Panc1 (cell line): ENCODE data around the gene MSI2. TPM values are rescaled to one million over a fixed set of nuclear protein-coding genes. Genes with fewer than 3 reads are reported as not detected.
A peak's percentile ranks its signal among the peaks of the same experiment; 100 is the strongest.

Source experiments
- ATAC-seq: fragments of 200-7000 bp; cut with Tn5 transposase; 2 replicates; pipeline ENCODE4 v1.9.1; 2020; ENCODE audit warnings: mild to moderate bottlenecking, moderate library complexity
- BruUV-seq: library from RNA; stranded (reverse); fragments of 400-500 nt; replicated peaks from 2 replicates; lab custom pipeline; 2021; lab: Mats Ljungman, UMichigan
- CTCF ChIA-PET: fragments of 300-600 bp; sonication (Branson Sonifier 250); formaldehyde crosslinking; loops from one replicate; lab custom pipeline; 2022; ENCODE audit warnings: antibody characterized with exemption; lab: Charles Lee
- POLR2A ChIA-PET: fragments of 300-600 bp; sonication (Branson Sonifier 250); formaldehyde crosslinking; loops from one replicate; lab custom pipeline; 2022; ENCODE audit warnings: antibody characterized with exemption; lab: Charles Lee
- DNase-seq: peaks from one replicate; pipeline ENCODE4 v3.0.0-alpha.2; 2010; ENCODE audit warnings: low read depth, low spot score
- H3K27ac ChIP-seq: 2 replicates; pipeline ENCODE4 v1.5.1; 2011; ENCODE audit warnings: mild to moderate bottlenecking, low read length, inconsistent platforms
- H3K27me3 ChIP-seq: fragments of 200-500 bp; sonication (Bioruptor generic); 2 replicates; pipeline ENCODE4 v1.6.0; 2014; ENCODE audit warnings: low read length, inconsistent platforms; ENCODE audit not compliant: control insufficient read depth, insufficient read depth
- H3K36me3 ChIP-seq: fragments of 200-500 bp; sonication (Bioruptor generic); 2 replicates; pipeline ENCODE4 v1.5.1; 2014; ENCODE audit warnings: inconsistent platforms, mild to moderate bottlenecking, low read length, moderate library complexity; ENCODE audit not compliant: control insufficient read depth, insufficient read depth
- H3K4me1 ChIP-seq: 2 replicates; pipeline ENCODE4 v1.5.1; 2011; ENCODE audit warnings: inconsistent platforms, mild to moderate bottlenecking, low read length, moderate library complexity; ENCODE audit not compliant: control insufficient read depth, insufficient read depth
- H3K4me3 ChIP-seq, 2 experiments: 2 replicates each; pipeline ENCODE4 v1.5.1; 2011 to 2012; ENCODE audit warnings: low read depth in 2 of 2, low read length in 2 of 2, mild to moderate bottlenecking in 2 of 2, inconsistent platforms in 1 of 2, moderate library complexity in 1 of 2
- H3K9me3 ChIP-seq: fragments of 200-500 bp; sonication (Bioruptor generic); 2 replicates; pipeline ENCODE4 v1.5.1; 2014; ENCODE audit warnings: low read depth, mild to moderate bottlenecking, inconsistent platforms, low read length, moderate library complexity; ENCODE audit not compliant: control insufficient read depth, insufficient read depth
- CTCF ChIP-seq: fragments of 450-650 bp; IDR thresholded peaks from 2 replicates; pipeline ENCODE4 v1.5.1; 2017; ENCODE audit warnings: mild to moderate bottlenecking
- POLR2AphosphoS5 ChIP-seq: IDR thresholded peaks from 2 replicates; pipeline ENCODE4 v1.6.1; 2012; ENCODE audit warnings: mild to moderate bottlenecking, low read depth, low read length, moderate library complexity
- REST ChIP-seq, 2 experiments: IDR thresholded peaks; 2 replicates each; pipeline ENCODE4 v1.6.1; 2011 to 2012; ENCODE audit warnings: low read depth in 2 of 2, control low read depth in 1 of 2, low read length in 1 of 2, mild to moderate bottlenecking in 1 of 2, moderate library complexity in 1 of 2; ENCODE audit not compliant: insufficient read depth in 1 of 2
- SIN3A ChIP-seq: IDR thresholded peaks from 2 replicates; pipeline ENCODE4 v1.6.1; 2012; ENCODE audit warnings: low read depth, mild to moderate bottlenecking, low read length, moderate library complexity, borderline replicate concordance; ENCODE audit not compliant: insufficient read depth
- TCF7L2 ChIP-seq: IDR thresholded peaks from 2 replicates; pipeline ENCODE4 v1.6.1; 2011; ENCODE audit warnings: mild to moderate bottlenecking, low read depth, low read length, inconsistent platforms
- in situ Hi-C: cut with HindIII; loops from 2 replicates; pipeline ENCODE4 v1.10.0; 2016; ENCODE audit warnings: low sequenced_read_pairs, low pct_unique_long_range_greater_than_20kb
- intact Hi-C: fragments of 100-400 bp; cut with micrococcal nuclease; formaldehyde crosslinking; loops from one replicate; pipeline ENCODE4 v1.10.0; 2022; ENCODE audit not compliant: unreplicated experiment
- total RNA-seq: library from RNA; stranded (reverse); gene quantifications from one replicate; pipeline ENCODE4 v1.2.1, GENCODE V29; 2021; ENCODE audit not compliant: unreplicated experiment

The MSI2 gene
- total RNA-seq, 1 experiment from 2014 or later: 38.5 TPM

- Histone ChIP-seq H3K9me3 (no peaks in the 10 kb centered on the region), H3K4me3 (no peak overlapping the region), H3K36me3 (no peaks in the 10 kb centered on the region), H3K27ac (no peak overlapping the region), H3K4me1 (no peaks in the 10 kb centered on the region), H3K27me3 (no peaks in the 10 kb centered on the region)
- TF ChIP-seq POLR2AphosphoS5: no peak
- no peak for TF ChIP-seq TCF7L2
- TF ChIP-seq CTCF: no peak
- TF ChIP-seq SIN3A: no peak
- no peak for TF ChIP-seq REST (IDR thresholded peaks at IDR 0.05; ENCODE audit: insufficient read depth in 1 of 2, low read depth in 2 of 2, low read length in 1 of 2)
- intact Hi-C loops: no loop called here
- DNase-seq (no peak), ATAC-seq (no peak)
- ChIA-PET CTCF (no interaction called here), POLR2A (interaction anchor here (0.7 kb wide), 1 partner anchor 10 kb away, joined by 3 read pairs; no protein-coding TSS in a partner anchor)
- no TSS peak for BruUV-seq
- in situ Hi-C loops: no loop called here
These were observed 405.7 kb downstream of the MSI2 start for GRCh38 chr17:57662041-57662440.

DNA sequence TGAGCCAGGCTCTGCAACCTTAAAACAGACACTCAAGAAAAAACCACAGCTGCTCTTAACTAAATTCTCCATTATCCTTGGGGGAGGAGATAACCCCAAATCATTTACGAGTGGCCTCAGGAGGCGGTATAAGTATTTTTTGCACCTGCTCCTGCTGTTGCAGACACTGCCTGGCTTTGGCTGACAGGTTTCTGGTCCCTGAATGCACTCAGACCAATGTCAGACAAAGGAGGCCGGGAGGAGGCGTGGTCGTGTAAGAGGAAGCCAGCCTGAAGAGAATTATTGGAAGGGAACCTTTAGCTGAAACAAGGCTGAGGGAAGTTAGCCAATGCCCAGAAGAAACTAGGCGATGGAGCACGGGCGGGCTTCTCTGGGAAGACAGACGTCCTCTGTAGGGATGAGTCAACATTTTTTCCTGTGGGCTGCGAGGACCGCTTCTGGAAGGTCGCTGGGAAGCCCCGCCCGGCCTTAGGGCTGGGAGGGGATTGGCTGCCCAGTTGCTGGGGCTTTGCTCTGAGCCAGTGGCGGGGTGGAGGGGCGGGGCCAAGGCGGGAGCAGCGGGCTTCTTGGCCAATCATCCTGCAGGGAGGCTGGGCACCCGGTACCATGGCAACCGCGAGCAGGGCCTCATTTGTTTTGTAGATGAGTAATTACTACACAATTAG is 406.5 kb downstream of the MSI2 start:
- ChIA-PET CTCF (no interaction called here), POLR2A (interaction anchor here (0.7 kb wide), 1 partner anchor 9 kb away, joined by 3 read pairs; no protein-coding TSS in a partner anchor)
- DNase-seq (no peak), ATAC-seq (peak; percentile 94)
- BruUV-seq: no TSS peak
- no peaks in the 10 kb centered on the region for H3K4me1 ChIP-seq
- intact Hi-C loops: no loop called here
- no peak for TF ChIP-seq SIN3A
- TF ChIP-seq CTCF: no peak
- no peak for TF ChIP-seq POLR2AphosphoS5
- no peak for TF ChIP-seq REST (IDR thresholded peaks at IDR 0.05; ENCODE audit: insufficient read depth in 1 of 2, low read depth in 2 of 2, low read length in 1 of 2)
- TF ChIP-seq TCF7L2: no peak
- no peaks in the 10 kb centered on the region for H3K36me3 ChIP-seq
- in situ Hi-C loops: no loop called here
- H3K27me3 ChIP-seq: no peaks in the 10 kb centered on the region
- peak overlapping the region; percentile 25 to 44 for H3K4me3 ChIP-seq
- no peak overlapping the region for H3K27ac ChIP-seq
- no peaks in the 10 kb centered on the region for H3K9me3 ChIP-seq
